ENCODE results near the gene MGAT5. TPM values are rescaled to one million over a fixed set of nuclear protein-coding genes. Genes with fewer than 3 reads are reported as not detected.

MGAT5 gene
- polyA plus RNA-seq, 4 donors: 5.6 to 27.4 (median 12.3) TPM

DNA sequence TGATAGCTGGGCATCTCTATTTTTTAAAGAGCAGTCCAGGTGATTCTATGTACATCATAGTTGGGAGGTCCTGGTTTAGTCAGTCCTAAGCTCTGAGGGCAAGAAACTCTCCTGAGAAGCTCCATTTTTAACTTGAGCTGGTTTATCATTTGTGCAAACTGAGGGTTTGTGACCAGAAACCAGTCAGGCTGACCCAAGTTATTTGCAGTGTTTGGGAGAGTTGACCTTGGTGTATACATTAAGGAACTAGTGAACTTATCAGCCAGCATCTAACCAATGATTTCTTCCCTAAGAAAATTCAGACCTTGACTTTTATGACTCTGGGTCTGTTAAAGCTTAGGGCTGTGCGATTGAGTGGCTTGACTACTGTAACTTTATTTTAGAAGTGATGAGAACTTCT lies 10.6 kb upstream of the MGAT5 start:
- 14 to 57% (median 35%) methylated on average over 1 of the region's 1 CpG for WGBS, 3 donors
- Histone ChIP-seq H3K27ac (ENCODE audit: low read depth in 1 of 3, low read length in 2 of 3) (no peak overlapping the region), H3K4me3 (ENCODE audit: low read depth in 1 of 3, low read length in 3 of 3) (no peak overlapping the region), H3K4me1 (ENCODE audit: control insufficient read depth in 3 of 3, insufficient read depth in 2 of 3, low read depth in 1 of 3, low read length in 2 of 3) (peaks cover 5 to 25% (median 9%) of the 10 kb centered on the region in 3 donors), H3K9me3 (ENCODE audit: control insufficient read depth in 2 of 2, insufficient read depth in 1 of 2, low read depth in 1 of 2, low read length in 1 of 2) (no peaks in the 10 kb centered on the region), H3K27me3 (ENCODE audit: control insufficient read depth in 3 of 3, insufficient read depth in 3 of 3, low read length in 3 of 3) (no peaks in the 10 kb centered on the region), H3K36me3 (ENCODE audit: control insufficient read depth in 3 of 3, insufficient read depth in 2 of 3, low read depth in 1 of 3, low read length in 3 of 3) (no peaks in the 10 kb centered on the region)
- FAIRE-seq (no peak), DNase-seq (no peak)

GRCh38 chr2:134244086-134244485 lies 9.8 kb upstream of the MGAT5 start:
- DNase-seq (no peak), FAIRE-seq (no peak)
- 13 to 39% (median 37%) methylated on average over 2 of the region's 2 CpGs for WGBS, 3 donors
- H3K9me3 ChIP-seq (ENCODE audit: control insufficient read depth in 2 of 2, insufficient read depth in 1 of 2, low read depth in 1 of 2, low read length in 1 of 2): no peaks in the 10 kb centered on the region
- H3K4me3 ChIP-seq (ENCODE audit: low read depth in 1 of 3, low read length in 3 of 3): no peak overlapping the region
- H3K27ac ChIP-seq (ENCODE audit: low read depth in 1 of 3, low read length in 2 of 3): no peak overlapping the region
- H3K4me1 ChIP-seq (ENCODE audit: control insufficient read depth in 3 of 3, insufficient read depth in 2 of 3, low read depth in 1 of 3, low read length in 2 of 3): peaks cover 5 to 25% (median 9%) of the 10 kb centered on the region in 3 donors
- no peaks in the 10 kb centered on the region for H3K36me3 ChIP-seq (ENCODE audit: control insufficient read depth in 3 of 3, insufficient read depth in 2 of 3, low read depth in 1 of 3, low read length in 3 of 3)
- H3K27me3 ChIP-seq (ENCODE audit: control insufficient read depth in 3 of 3, insufficient read depth in 3 of 3, low read length in 3 of 3): no peaks in the 10 kb centered on the region

GRCh38 chr2:134244587-134244986 lies 9.3 kb upstream of the MGAT5 start:
- no peaks in the 10 kb centered on the region for H3K27me3 ChIP-seq (ENCODE audit: control insufficient read depth in 3 of 3, insufficient read depth in 3 of 3, low read length in 3 of 3)
- H3K9me3 ChIP-seq (ENCODE audit: control insufficient read depth in 2 of 2, insufficient read depth in 1 of 2, low read depth in 1 of 2, low read length in 1 of 2): no peaks in the 10 kb centered on the region
- H3K27ac ChIP-seq (ENCODE audit: low read depth in 1 of 3, low read length in 2 of 3): peak overlapping the region in 1 of 3 donors; percentile 0
- FAIRE-seq (no peak), DNase-seq (no peak)
- peaks cover 5 to 23% (median 9%) of the 10 kb centered on the region in 3 donors for H3K4me1 ChIP-seq (ENCODE audit: control insufficient read depth in 3 of 3, insufficient read depth in 2 of 3, low read depth in 1 of 3, low read length in 2 of 3)
- H3K4me3 ChIP-seq (ENCODE audit: low read depth in 1 of 3, low read length in 3 of 3): no peak overlapping the region
- H3K36me3 ChIP-seq (ENCODE audit: control insufficient read depth in 3 of 3, insufficient read depth in 2 of 3, low read depth in 1 of 3, low read length in 3 of 3): no peaks in the 10 kb centered on the region
- 55 to 63% (median 59%) methylated on average over 3 of the region's 3 CpGs for WGBS, 3 donors

DNA sequence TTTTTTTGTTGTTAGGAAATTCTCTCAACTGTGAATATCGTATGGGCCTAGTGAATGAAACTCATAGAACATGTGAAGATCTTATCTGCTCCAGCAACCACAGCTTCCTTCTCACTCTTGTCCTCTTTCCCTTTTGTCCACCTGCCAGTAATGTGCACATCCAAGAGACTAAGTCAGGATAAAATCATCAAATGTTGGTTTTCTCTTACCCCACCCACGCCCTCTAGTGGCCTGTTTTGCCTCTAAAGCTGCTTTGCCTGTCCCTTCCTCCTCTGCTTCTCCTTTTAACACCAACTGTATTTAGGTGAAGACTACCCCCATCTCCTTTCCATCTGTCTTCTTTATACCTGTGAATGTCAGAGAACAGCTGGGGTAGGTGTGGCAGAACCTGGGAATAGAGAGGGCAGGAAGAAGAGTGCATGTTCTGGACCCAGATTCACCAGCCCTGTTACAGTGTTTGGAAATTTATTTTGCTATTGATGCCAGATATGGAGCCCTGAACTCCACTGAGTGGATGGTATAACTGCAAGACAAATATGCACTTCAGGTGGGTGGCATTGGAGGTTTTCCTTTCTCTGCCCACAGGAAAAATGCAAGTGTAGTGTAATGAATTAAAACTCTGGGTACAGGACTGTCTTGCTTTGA lies 8.4 kb upstream of the MGAT5 start:
- peak; percentile 75 to 76 for DNase-seq
- peaks cover 0 to 2% (median 0%) of the 10 kb centered on the region in 3 donors for H3K36me3 ChIP-seq (ENCODE audit: control insufficient read depth in 3 of 3, insufficient read depth in 2 of 3, low read depth in 1 of 3, low read length in 3 of 3)
- no peak overlapping the region for H3K4me3 ChIP-seq (ENCODE audit: low read depth in 1 of 3, low read length in 3 of 3)
- no peaks in the 10 kb centered on the region for H3K9me3 ChIP-seq (ENCODE audit: control insufficient read depth in 2 of 2, insufficient read depth in 1 of 2, low read depth in 1 of 2, low read length in 1 of 2)
- peaks cover 5 to 25% (median 9%) of the 10 kb centered on the region in 3 donors for H3K4me1 ChIP-seq (ENCODE audit: control insufficient read depth in 3 of 3, insufficient read depth in 2 of 3, low read depth in 1 of 3, low read length in 2 of 3)
- FAIRE-seq: no peak
- 11 to 24% (median 15%) methylated on average over 2 of the region's 2 CpGs for WGBS, 3 donors
- no peaks in the 10 kb centered on the region for H3K27me3 ChIP-seq (ENCODE audit: control insufficient read depth in 3 of 3, insufficient read depth in 3 of 3, low read length in 3 of 3)
- H3K27ac ChIP-seq (ENCODE audit: low read depth in 1 of 3, low read length in 2 of 3): peak overlapping the region in 1 of 3 donors; percentile 52

GRCh38 chr2:134246154-134246874 lies 7.6 kb upstream of the MGAT5 start:
- FAIRE-seq (no peak), DNase-seq (peak; percentile 27 to 73)
- no peak overlapping the region for H3K4me3 ChIP-seq (ENCODE audit: low read depth in 1 of 3, low read length in 3 of 3)
- peaks cover 0 to 2% (median 0%) of the 10 kb centered on the region in 3 donors for H3K36me3 ChIP-seq (ENCODE audit: control insufficient read depth in 3 of 3, insufficient read depth in 2 of 3, low read depth in 1 of 3, low read length in 3 of 3)
- no peaks in the 10 kb centered on the region for H3K9me3 ChIP-seq (ENCODE audit: control insufficient read depth in 2 of 2, insufficient read depth in 1 of 2, low read depth in 1 of 2, low read length in 1 of 2)
- H3K4me1 ChIP-seq (ENCODE audit: control insufficient read depth in 3 of 3, insufficient read depth in 2 of 3, low read depth in 1 of 3, low read length in 2 of 3): peaks cover 3 to 31% (median 9%) of the 10 kb centered on the region in 3 donors
- 6 to 42% (median 24%) methylated on average over 7 of the region's 7 CpGs for WGBS, 3 donors
- peak overlapping the region in 1 of 3 donors; percentile 71 for H3K27ac ChIP-seq (ENCODE audit: low read depth in 1 of 3, low read length in 2 of 3)
- H3K27me3 ChIP-seq (ENCODE audit: control insufficient read depth in 3 of 3, insufficient read depth in 3 of 3, low read length in 3 of 3): no peaks in the 10 kb centered on the region

DNA sequence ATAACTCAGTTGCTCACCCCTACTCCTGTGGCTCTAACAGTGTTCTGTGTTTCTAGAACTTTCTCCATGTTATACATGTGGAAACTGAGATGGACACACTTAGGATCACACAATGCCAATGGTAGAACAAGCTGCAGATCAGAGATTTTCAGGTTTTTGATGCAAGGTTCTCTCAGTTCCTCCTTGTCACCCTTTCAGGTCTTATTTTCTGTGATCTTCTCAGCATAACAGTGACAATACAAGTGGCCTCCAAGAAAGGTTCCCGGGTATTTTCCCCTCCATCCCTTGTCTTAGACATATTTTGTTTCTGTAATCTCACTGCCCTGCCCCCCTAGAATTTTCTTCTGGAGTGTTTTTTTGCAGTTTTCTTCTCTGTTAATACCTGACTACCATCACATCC lies 6.2 kb upstream of the MGAT5 start:
- Histone ChIP-seq H3K9me3 (ENCODE audit: control insufficient read depth in 2 of 2, insufficient read depth in 1 of 2, low read depth in 1 of 2, low read length in 1 of 2) (no peaks in the 10 kb centered on the region), H3K36me3 (ENCODE audit: control insufficient read depth in 3 of 3, insufficient read depth in 2 of 3, low read depth in 1 of 3, low read length in 3 of 3) (peaks cover 0 to 2% (median 0%) of the 10 kb centered on the region in 3 donors), H3K27me3 (ENCODE audit: control insufficient read depth in 3 of 3, insufficient read depth in 3 of 3, low read length in 3 of 3) (no peaks in the 10 kb centered on the region), H3K27ac (ENCODE audit: low read depth in 1 of 3, low read length in 2 of 3) (no peak overlapping the region), H3K4me3 (ENCODE audit: low read depth in 1 of 3, low read length in 3 of 3) (no peak overlapping the region), H3K4me1 (ENCODE audit: control insufficient read depth in 3 of 3, insufficient read depth in 2 of 3, low read depth in 1 of 3, low read length in 2 of 3) (peaks cover 3 to 29% (median 6%) of the 10 kb centered on the region in 3 donors)
- WGBS, 3 donors: 72 to 97% (median 93%) methylated on average over 1 of the region's 1 CpG
- no peak for FAIRE-seq
- no peak for DNase-seq

DNA sequence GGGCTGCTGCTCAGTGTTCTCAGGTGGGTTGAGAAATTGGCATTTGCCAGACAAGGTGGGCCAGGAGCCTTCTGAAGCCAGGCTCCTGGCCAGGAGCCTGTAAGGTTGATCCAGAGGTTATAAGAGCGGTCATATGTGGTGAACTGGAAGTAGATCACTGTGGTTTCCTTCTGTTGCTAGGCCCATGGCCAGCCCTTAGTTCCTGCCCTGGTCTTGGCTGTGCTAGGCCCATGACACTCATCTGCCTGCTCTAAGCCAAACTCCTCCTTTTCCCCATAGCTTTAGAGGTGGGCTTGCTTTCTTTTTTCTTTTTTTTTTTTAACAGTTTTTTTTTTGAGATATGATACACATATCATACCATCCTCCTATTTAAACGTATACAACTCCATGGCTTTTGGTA lies 5.0 kb upstream of the MGAT5 start:
- peaks cover 3 to 27% (median 8%) of the 10 kb centered on the region in 3 donors for H3K4me1 ChIP-seq (ENCODE audit: control insufficient read depth in 3 of 3, insufficient read depth in 2 of 3, low read depth in 1 of 3, low read length in 2 of 3)
- DNase-seq (no peak), FAIRE-seq (no peak)
- no peak overlapping the region for H3K27ac ChIP-seq (ENCODE audit: low read depth in 1 of 3, low read length in 2 of 3)
- no peaks in the 10 kb centered on the region for H3K9me3 ChIP-seq (ENCODE audit: control insufficient read depth in 2 of 2, insufficient read depth in 1 of 2, low read depth in 1 of 2, low read length in 1 of 2)
- H3K27me3 ChIP-seq (ENCODE audit: control insufficient read depth in 3 of 3, insufficient read depth in 3 of 3, low read length in 3 of 3): no peaks in the 10 kb centered on the region
- WGBS, 3 donors: 84 to 90% (median 88%) methylated on average over 2 of the region's 2 CpGs
- H3K36me3 ChIP-seq (ENCODE audit: control insufficient read depth in 3 of 3, insufficient read depth in 2 of 3, low read depth in 1 of 3, low read length in 3 of 3): peaks cover 0 to 5% (median 2%) of the 10 kb centered on the region in 3 donors
- no peak overlapping the region for H3K4me3 ChIP-seq (ENCODE audit: low read depth in 1 of 3, low read length in 3 of 3)

DNA sequence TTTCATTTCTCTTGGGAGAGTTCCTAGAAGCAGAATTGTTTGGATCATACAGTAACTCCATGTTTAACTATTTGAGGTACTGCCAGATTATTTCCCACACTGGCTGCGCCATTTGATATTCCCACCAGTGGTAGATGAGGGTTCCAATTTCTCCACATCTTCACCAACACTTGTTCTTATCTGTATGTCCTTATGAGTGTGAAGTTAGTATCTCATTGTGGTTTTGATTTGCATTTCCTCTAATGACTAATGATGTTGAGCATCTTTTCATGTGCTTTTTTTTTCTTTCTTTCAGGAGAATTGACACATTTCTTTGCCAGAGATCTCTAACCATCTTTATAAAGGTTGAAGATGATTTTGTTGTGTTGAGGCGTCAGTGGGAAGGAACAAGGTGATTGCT lies 4.1 kb upstream of the MGAT5 start:
- peaks cover 3 to 11% (median 8%) of the 10 kb centered on the region in 3 donors for H3K36me3 ChIP-seq (ENCODE audit: control insufficient read depth in 3 of 3, insufficient read depth in 2 of 3, low read depth in 1 of 3, low read length in 3 of 3)
- WGBS, 3 donors: 69 to 94% (median 78%) methylated on average over 2 of the region's 2 CpGs
- FAIRE-seq: no peak
- DNase-seq: no peak
- peaks cover 3 to 28% (median 8%) of the 10 kb centered on the region in 3 donors for H3K4me1 ChIP-seq (ENCODE audit: control insufficient read depth in 3 of 3, insufficient read depth in 2 of 3, low read depth in 1 of 3, low read length in 2 of 3)
- peak overlapping the region in 1 of 3 donors; percentile 29 for H3K27ac ChIP-seq (ENCODE audit: low read depth in 1 of 3, low read length in 2 of 3)
- no peak overlapping the region for H3K4me3 ChIP-seq (ENCODE audit: low read depth in 1 of 3, low read length in 3 of 3)
- no peaks in the 10 kb centered on the region for H3K27me3 ChIP-seq (ENCODE audit: control insufficient read depth in 3 of 3, insufficient read depth in 3 of 3, low read length in 3 of 3)
- no peaks in the 10 kb centered on the region for H3K9me3 ChIP-seq (ENCODE audit: control insufficient read depth in 2 of 2, insufficient read depth in 1 of 2, low read depth in 1 of 2, low read length in 1 of 2)

Data from small intestine (tissue), 7 donors.